ENCODE data around the gene PCDH12. TPM values are rescaled to one million over a fixed set of nuclear protein-coding genes. Genes with fewer than 3 reads are reported as not detected.

The PCDH12 gene
- polyA plus RNA-seq (2014; cell fraction: cytosol; rRNA removed) = 0.03 TPM in 1 of 2 replicates, not detected in the other
- 0.04 TPM in 1 of 2 replicates, not detected in the other for polyA plus RNA-seq (2014; cell fraction: nucleus; rRNA removed)

GRCh38 chr5:141958113-141958512 lies at the start of gene PCDH12:
TSS of gene PCDH12 (minus strand) at chr5:141958202. CDS start at chr5:141957851, 351 bp downstream.
- no peak for DNase-seq (ENCODE audit: low spot score)

DNA sequence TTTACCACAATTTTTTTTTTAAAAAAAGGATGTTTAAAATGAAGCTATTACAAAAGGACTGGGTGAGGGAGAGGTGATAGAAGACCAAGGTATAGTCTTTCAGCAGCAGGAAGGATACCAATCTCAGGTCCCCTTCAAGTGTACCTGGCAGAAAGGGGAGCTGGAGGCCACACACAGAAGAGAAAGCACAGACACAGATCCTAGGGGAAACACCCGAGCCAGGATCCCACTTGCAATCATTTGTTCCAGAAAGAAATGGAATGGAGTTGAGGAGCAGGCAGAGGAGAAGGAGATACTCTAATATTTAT lies 49.2 kb upstream of the PCDH12 start:
- no peak for DNase-seq (ENCODE audit: low spot score)

- no peak for DNase-seq (ENCODE audit: low spot score)
These were observed 48.6 kb upstream of the PCDH12 start for GRCh38 chr5:142006363-142007236.

DNA sequence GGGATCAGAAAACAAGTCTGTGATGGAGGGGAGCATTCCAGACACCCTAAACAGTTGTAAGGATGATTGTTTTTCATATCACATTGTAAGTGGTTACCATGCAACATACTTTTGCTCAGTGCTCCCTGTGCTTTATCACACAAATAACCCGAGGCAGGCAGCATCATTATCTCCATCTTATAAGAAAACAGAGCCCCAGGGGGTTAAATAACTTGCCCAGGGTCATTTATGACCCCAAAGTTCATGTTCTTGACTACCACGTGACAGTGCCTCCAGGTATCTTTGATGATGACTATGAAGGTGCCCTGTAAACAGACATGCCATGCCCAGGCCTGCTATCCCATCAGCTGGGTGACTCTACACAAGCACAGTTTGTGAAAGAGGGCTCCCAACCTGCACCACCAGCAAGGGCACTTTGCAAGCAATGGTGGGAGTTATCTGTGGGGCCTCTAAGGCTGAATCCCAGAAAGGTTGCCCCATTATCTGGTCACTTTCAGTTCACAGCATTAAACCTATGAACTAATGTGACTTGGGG lies 45.3 kb upstream of the PCDH12 start:
- no peak for DNase-seq (ENCODE audit: low spot score)

DNA sequence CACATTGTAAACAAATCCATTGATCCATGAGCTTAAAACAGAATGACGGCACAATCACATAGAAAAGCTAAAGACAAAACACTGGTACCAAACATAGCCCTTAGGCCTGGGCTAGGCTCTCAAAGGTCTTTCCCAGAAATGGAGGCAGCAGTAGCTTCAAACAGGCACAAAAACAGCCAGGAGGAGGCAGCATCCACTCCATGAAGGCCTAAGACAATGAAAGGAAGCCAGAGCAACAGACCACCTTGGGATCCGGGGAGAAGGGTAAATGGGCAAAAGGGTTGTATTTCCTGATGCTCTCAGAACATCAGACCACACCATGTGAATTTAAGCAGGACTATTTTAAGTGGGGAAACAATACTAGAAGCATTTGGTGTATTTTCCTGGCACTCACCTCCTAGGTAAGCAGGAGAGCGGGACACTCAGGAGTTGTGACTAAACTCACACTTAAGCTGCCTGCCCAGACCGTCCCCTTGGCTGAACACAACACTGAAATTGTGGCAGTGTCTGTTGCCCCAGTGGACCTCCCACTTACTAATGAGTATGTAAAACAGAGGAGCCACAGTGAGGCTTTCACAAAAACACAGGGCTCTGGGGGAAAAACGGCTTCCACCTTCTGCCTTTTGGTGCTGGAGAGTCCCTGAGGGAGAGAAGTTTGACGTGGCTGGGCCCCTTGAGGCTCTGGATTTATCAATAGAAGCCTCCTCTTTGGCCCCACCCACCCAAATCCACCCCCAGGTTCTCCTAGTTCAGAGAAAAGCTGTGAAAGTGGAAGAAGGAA lies 42.9 kb upstream of the PCDH12 start:
- no peak for DNase-seq (ENCODE audit: low spot score)

DNA sequence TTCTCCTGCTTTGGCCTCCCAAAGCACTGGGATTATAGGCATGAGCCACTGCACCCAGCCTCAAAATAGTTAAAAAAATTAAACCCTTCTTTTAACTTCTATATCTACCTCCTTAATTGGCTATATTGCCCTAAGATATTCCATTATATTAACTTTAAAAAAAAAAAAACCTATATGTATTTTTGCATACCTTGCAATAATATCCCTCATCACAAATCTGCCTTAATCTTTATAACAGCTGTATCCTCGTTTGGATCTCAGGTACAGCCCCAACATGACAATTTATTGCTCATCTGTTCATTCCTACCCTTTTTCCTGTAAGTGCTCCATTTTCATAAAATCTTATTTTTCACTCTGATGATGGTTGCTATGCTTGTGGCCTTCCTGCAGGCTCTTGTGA lies 42.2 kb upstream of the PCDH12 start:
- no peak for DNase-seq (ENCODE audit: low spot score)

GRCh38 chr5:141997358-141997960 lies 39.5 kb upstream of the PCDH12 start:
- no peak for DNase-seq (ENCODE audit: low spot score)

DNA sequence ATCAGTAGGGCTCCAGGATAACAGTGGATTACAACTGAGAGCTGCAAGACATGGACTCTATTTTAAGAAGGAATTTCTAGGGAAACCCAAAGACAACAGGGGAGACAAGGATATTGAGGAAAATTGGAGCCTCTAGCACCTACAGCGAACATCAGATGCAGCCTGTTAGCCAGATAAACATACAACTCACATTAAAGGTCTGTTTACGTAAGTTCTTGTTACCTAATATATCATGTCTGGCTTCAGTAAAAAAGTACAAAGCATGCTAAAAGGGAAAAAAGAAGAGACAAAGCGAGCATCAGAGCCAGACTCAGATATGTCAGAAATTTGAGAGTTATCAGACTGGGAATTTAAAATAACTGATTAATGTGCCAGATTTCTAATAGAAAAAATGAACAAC lies 37.7 kb upstream of the PCDH12 start:
- DNase-seq (ENCODE audit: low spot score) = no peak

- no peak for DNase-seq (ENCODE audit: low spot score)
These were observed 36.6 kb upstream of the PCDH12 start for GRCh38 chr5:141994511-141995136.

DNA sequence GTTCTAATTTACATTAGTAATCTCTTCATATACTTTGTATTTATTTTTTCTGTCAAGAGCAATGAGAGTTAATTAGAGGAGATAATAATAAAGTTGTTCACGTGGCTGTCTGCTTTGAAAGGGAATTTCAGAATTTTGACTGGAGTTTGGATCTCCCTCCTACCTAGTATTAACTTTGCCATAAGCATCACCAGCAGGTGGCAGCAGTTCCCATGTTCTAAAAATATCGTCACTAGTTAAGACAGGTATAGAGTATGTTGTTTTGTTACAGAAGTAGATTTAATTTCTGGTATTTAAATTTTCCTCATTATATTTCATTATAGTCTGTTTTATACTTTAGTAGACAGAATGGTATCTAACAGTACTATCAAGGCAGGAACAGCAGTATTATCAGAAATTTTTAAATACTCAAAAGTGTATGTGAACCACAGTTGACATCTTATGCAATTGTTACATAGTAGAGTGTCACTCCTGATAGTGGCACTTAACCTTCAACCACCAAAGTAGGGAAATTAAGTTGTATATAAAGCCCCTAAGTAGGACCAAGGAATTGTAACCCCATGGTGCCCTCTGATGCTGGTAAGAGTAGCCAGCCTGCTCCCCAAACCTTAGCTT lies 34.5 kb upstream of the PCDH12 start:
- DNase-seq (ENCODE audit: low spot score) = peak; percentile 65

DNA sequence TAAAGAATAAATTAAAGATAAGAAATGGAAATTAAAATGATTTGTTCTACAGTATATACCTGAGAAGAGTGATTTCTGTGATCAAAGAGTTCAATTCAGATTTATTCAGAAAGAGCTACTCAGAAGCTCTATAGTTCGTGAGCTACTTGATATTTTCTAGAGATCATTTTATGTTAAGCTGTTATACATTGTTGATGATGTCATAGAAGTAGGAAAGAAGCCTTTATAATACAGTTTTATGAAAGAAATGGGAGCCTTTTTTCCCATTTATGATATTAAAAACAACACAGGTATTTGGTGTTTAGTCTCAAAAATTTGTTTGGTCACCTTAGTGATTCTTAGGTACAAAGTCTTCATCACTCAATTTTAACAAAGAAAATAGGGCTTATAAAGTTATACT lies 31.7 kb upstream of the PCDH12 start:
- DNase-seq (ENCODE audit: low spot score) = no peak

GRCh38 chr5:141986072-141986471 lies 28.1 kb upstream of the PCDH12 start:
- DNase-seq (ENCODE audit: low spot score) = no peak

- DNase-seq (ENCODE audit: low spot score) = no peak
These were observed 24.6 kb upstream of the PCDH12 start for GRCh38 chr5:141982626-141983025.

DNA sequence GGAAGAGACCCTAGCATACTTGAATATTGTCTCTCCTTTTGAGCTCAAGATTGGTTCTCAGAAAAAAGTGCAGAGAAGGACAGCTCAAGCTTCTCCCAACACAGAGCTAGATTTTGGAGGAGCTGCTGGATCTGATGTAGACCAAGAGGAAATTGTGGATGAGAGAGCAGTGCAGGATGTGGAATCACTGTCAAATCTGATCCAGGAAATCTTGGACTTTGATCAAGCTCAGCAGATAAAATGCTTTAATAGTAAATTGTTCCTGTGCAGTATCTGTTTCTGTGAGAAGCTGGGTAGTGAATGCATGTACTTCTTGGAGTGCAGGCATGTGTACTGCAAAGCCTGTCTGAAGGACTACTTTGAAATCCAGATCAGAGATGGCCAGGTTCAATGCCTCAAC lies 20.4 kb upstream of the PCDH12 start:
- no peak for DNase-seq (ENCODE audit: low spot score)

GRCh38 chr5:141976176-141976575 lies 18.2 kb upstream of the PCDH12 start:
- DNase-seq (ENCODE audit: low spot score) = no peak

DNA sequence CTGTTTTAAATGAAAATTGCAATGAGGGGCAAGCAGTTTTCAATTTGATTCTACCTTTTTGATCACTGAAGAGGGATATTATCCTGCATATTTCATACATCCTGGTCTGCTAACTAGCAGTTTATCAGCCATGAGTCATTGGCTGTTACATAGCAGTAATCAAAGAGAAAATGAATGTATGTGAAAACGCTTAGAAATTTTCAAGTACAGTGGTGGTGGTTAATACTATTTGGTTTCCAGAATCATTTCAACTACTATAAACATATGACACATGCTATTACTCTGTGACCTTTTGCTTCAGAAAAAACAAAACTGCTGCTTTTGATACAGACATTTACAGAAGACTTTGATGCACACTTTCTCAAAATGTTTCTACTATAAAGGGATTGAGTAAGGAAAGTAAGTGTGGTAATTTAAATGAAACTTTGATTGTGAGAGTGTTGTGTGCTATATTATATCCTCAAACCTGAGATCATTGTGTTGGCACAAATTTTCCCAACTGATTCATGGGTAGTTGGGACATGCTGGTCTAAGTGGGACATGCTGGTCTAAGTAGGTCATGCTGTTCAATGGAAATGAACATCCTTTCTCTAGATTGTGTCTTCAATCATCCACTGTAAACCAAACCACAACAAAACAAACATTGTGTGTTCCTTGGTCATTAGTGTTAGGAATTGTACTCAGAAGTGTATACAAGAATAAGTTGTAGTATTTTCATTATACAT lies 16.0 kb upstream of the PCDH12 start:
- DNase-seq (ENCODE audit: low spot score) = no peak

GRCh38 chr5:141969783-141970771 lies 12.1 kb upstream of the PCDH12 start:
- DNase-seq (ENCODE audit: low spot score) = no peak

- DNase-seq (ENCODE audit: low spot score) = peak; percentile 89
These were observed 11.1 kb upstream of the PCDH12 start, which contains the start of gene RNF14 for GRCh38 chr5:141968914-141969608. TSS of gene RNF14 (plus strand) at chr5:141969105. CDS start at chr5:141973589, 4,484 bp downstream.

Data from SK-N-DZ (cell line).